HepG2 (cell line): ENCODE results near the gene NSMCE1. TPM values are rescaled to one million over a fixed set of nuclear protein-coding genes. Genes with fewer than 3 reads are reported as not detected.

Experiments
- ATAC-seq: fragments of 200-7000 bp; cut with Tn5 transposase; 3 replicates; pipeline ENCODE4 v1.9.1; 2020; ENCODE audit warnings: mild to moderate bottlenecking, moderate library complexity
- BruUV-seq: library from RNA; stranded (reverse); fragments of 400-500 nt; replicated peaks from 2 replicates; lab custom pipeline; 2021; lab: Mats Ljungman, UMichigan
- CTCF ChIA-PET: fragments of 300-600 bp; formaldehyde crosslinking; extraction: SDS; loops from one replicate; lab custom pipeline; 2021; ENCODE audit warnings: low total read pairs, inconsistent platforms, low intra/inter-chr PET ratio; lab: Yijun Ruan, JAX
- POLR2A ChIA-PET: fragments of 350-600 bp; sonication (Branson Sonifier 250); formaldehyde crosslinking; loops from one replicate; lab custom pipeline; 2020; ENCODE audit warnings: antibody characterized with exemption, inconsistent platforms; lab: Yijun Ruan, JAX
- DNase-seq: peaks from one replicate; pipeline ENCODE4 v3.0.0-alpha.2; 2015; ENCODE audit warnings: low spot score
- FAIRE-seq: peaks from 3 replicates; lab custom pipeline; 2011; peaks lifted over from hg19 to GRCh38; lab: Jason Lieb, UNC
- H2AFZ ChIP-seq: one replicate; pipeline ENCODE4 v1.6.1; 2011; ENCODE audit warnings: low read length, inconsistent platforms
- H3K27ac ChIP-seq: fragments of 300-600 bp; 3 replicates; pipeline ENCODE4 v1.8.0; 2011; ENCODE audit warnings: mixed run types, mild to moderate bottlenecking, mixed read lengths, low read length, inconsistent platforms; ENCODE audit not compliant: insufficient read depth; ENCODE audit errors: extremely low read length
- H3K27me3 ChIP-seq, 2 experiments: fragments of 200-600 bp in 1 of 2; 2 replicates in 1 of 2; 3 replicates in 1 of 2; pipeline versions ENCODE4 v1.6.0 to v1.8.0; 2011; ENCODE audit warnings: low read length in 2 of 2, mild to moderate bottlenecking in 2 of 2, moderate library complexity in 2 of 2, inconsistent platforms in 1 of 2; ENCODE audit not compliant: insufficient read depth in 2 of 2, control insufficient read depth in 1 of 2
- H3K36me3 ChIP-seq, 2 experiments: fragments of 200-600 bp in 1 of 2; replicated peaks in 1 of 2; 2 replicates in 1 of 2; 3 replicates in 1 of 2; pipeline versions ENCODE4 v1.5.1 to v1.8.0; 2011; ENCODE audit warnings: low read length in 2 of 2, inconsistent platforms in 1 of 2; ENCODE audit not compliant: insufficient read depth in 2 of 2, control insufficient read depth in 1 of 2
- H3K4me1 ChIP-seq: 2 replicates; pipeline ENCODE4 v1.5.1; 2012; ENCODE audit warnings: low read length, inconsistent platforms; ENCODE audit not compliant: insufficient read depth
- H3K4me2 ChIP-seq: 2 replicates; pipeline ENCODE4 v1.6.0; 2011; ENCODE audit warnings: low read depth, low read length, inconsistent platforms
- H3K4me3 ChIP-seq, 3 experiments: fragments of 200-600 bp in 1 of 3; sonication (generic), shearing (Covaris generic) in 1 of 3; replicated peaks in 1 of 3; 2 replicates each; pipeline ENCODE4 v1.5.1; 2011 to 2016; ENCODE audit warnings: low read length in 3 of 3, inconsistent platforms in 2 of 3, low read depth in 2 of 3, mild to moderate bottlenecking in 2 of 3, control low read depth in 1 of 3, mixed read lengths in 1 of 3; ENCODE audit not compliant: insufficient read depth in 1 of 3
- H3K79me2 ChIP-seq: one replicate; pipeline ENCODE4 v1.6.1; 2011; ENCODE audit warnings: low read length, inconsistent platforms; ENCODE audit not compliant: insufficient read depth
- H3K9ac ChIP-seq: 2 replicates; pipeline ENCODE4 v1.6.0; 2011; ENCODE audit warnings: mild to moderate bottlenecking, low read depth, low read length, inconsistent platforms; ENCODE audit not compliant: insufficient read depth
- H3K9me3 ChIP-seq: 2 replicates; pipeline ENCODE4 v1.5.1; 2012; ENCODE audit warnings: mild to moderate bottlenecking, low read length
- H4K20me1 ChIP-seq: 2 replicates; pipeline ENCODE4 v1.6.0; 2011; ENCODE audit warnings: inconsistent platforms, mild to moderate bottlenecking, low read length, moderate library complexity; ENCODE audit not compliant: insufficient read depth
- ATF7 ChIP-seq, 2 experiments: fragments of 450-650 bp in 1 of 2; sonication (generic) in 1 of 2; formaldehyde crosslinking in 1 of 2; IDR thresholded peaks; 2 replicates each; pipeline versions ENCODE4 v1.4.0 to v1.6.1; 2016 to 2020; ENCODE audit warnings: antibody characterized with exemption in 1 of 2, mild to moderate bottlenecking in 1 of 2, missing genetic modification reagents in 1 of 2
- EZH2 ChIP-seq: conservative IDR thresholded peaks from 2 replicates; pipeline ENCODE4 v1.6.1; 2012; ENCODE audit warnings: mild to moderate bottlenecking, low read depth, low read length, moderate library complexity
- HNRNPL ChIP-seq: fragments of 200-400 bp; formaldehyde crosslinking; IDR thresholded peaks from 2 replicates; pipeline ENCODE4 v1.6.1; 2017; ENCODE audit warnings: mild to moderate bottlenecking, low read depth, low read length
- POLR2AphosphoS5 ChIP-seq: IDR thresholded peaks from 2 replicates; pipeline ENCODE4 v1.6.1; 2012; ENCODE audit warnings: low read depth, low read length
- SAP130 ChIP-seq: IDR thresholded peaks from 2 replicates; pipeline ENCODE4 v1.6.1; 2016; ENCODE audit warnings: low read depth
- SNAI1 ChIP-seq: sonication (generic); formaldehyde crosslinking; IDR thresholded peaks from 2 replicates; pipeline ENCODE4 v1.5.0; 2020; ENCODE audit warnings: mild to moderate bottlenecking, missing genetic modification reagents, borderline replicate concordance
- TAF1 ChIP-seq: sonication (generic); formaldehyde crosslinking; IDR thresholded peaks from 2 replicates; pipeline ENCODE4 v1.4.0; 2020; ENCODE audit warnings: missing genetic modification reagents
- TOE1 ChIP-seq: sonication (generic); formaldehyde crosslinking; IDR thresholded peaks from 2 replicates; pipeline ENCODE4 v1.4.0; 2020; ENCODE audit warnings: mild to moderate bottlenecking, missing genetic modification reagents
- ZFX ChIP-seq: sonication (generic); formaldehyde crosslinking; IDR thresholded peaks from 2 replicates; pipeline ENCODE4 v1.4.0; 2020; ENCODE audit warnings: mild to moderate bottlenecking, low read depth, missing genetic modification reagents, moderate library complexity
- ZNF207 ChIP-seq: fragments of 450-650 bp; IDR thresholded peaks from 2 replicates; pipeline ENCODE4 v1.6.1; 2016; ENCODE audit warnings: antibody characterized with exemption, borderline replicate concordance
- ZNF282 ChIP-seq: fragments of 450-650 bp; IDR thresholded peaks from 2 replicates; pipeline ENCODE4 v1.6.1; 2018; ENCODE audit not compliant: partially characterized antibody
- ZNF589 ChIP-seq: sonication (generic); formaldehyde crosslinking; conservative IDR thresholded peaks from 2 replicates; pipeline ENCODE4 v1.8.0; 2022; ENCODE audit warnings: mild to moderate bottlenecking, moderate library complexity, missing genetic modification reagents
- WGBS: methylation state at CpG from one replicate; pipeline ENCODE4 v1.1.6; 2017; ENCODE audit warnings: low lambda C conversion rate; 5-methylcytosine and 5-hydroxymethylcytosine counted together
- in situ Hi-C: cut with HindIII; loops from 2 replicates; pipeline ENCODE4 v1.10.0; 2017; ENCODE audit warnings: low pct_unique_long_range_greater_than_20kb; ENCODE audit not compliant: extremely low pct_ligation_motif_present
- intact Hi-C: fragments of 100-400 bp; cut with micrococcal nuclease; formaldehyde crosslinking; loops from one replicate; pipeline ENCODE4 v1.10.0; 2022; ENCODE audit not compliant: unreplicated experiment
- polyA plus RNA-seq, 8 experiments: library from polyadenylated mRNA; depleted of rRNA in 3 of 8; stranded (reverse) in 7 of 8; unstranded in 1 of 8; fragments of >200 nt; fragmentation: Illumina TruSeq in 4 of 8; extraction: Trizol in 4 of 8; gene quantifications; 2 replicates each; pipeline versions ENCODE4 v1.2.1 to v1.2.3, GENCODE V29; 2011 to 2016; ENCODE audit warnings: low read depth in 4 of 8, missing spikeins in 1 of 8, mixed read lengths in 1 of 8; ENCODE audit not compliant: insufficient read depth in 1 of 8
- total RNA-seq, 5 experiments: library from RNA; depleted of rRNA; stranded (reverse); fragments of >200 nt; fragmentation: Illumina TruSeq; extraction: Trizol; gene quantifications; 2 replicates each; pipeline ENCODE4 v1.2.3, GENCODE V29; 2016; ENCODE audit warnings: low read depth in 1 of 5
- TF ChIP-seq, protein P1 (sequence below): sonication (generic); formaldehyde crosslinking; IDR thresholded peaks from 2 replicates; pipeline ENCODE4 v1.4.0; 2020; ENCODE audit warnings: missing genetic modification reagents
- TF ChIP-seq, protein P2 (sequence below): sonication (generic); formaldehyde crosslinking; IDR thresholded peaks from 2 replicates; pipeline ENCODE4 v1.5.0; 2020; ENCODE audit warnings: missing genetic modification reagents
- TF ChIP-seq, protein P3 (sequence below): sonication (generic); formaldehyde crosslinking; IDR thresholded peaks from 2 replicates; pipeline ENCODE4 v1.5.1; 2020; ENCODE audit warnings: missing genetic modification reagents, mild to moderate bottlenecking, borderline replicate concordance

The NSMCE1 gene
- total and polyA plus RNA-seq, 2 of the 13 experiments (the other 11 are each of a cell fraction or from before 2014, with no cell fraction given) = 42.7 to 52.9 TPM

DNA sequence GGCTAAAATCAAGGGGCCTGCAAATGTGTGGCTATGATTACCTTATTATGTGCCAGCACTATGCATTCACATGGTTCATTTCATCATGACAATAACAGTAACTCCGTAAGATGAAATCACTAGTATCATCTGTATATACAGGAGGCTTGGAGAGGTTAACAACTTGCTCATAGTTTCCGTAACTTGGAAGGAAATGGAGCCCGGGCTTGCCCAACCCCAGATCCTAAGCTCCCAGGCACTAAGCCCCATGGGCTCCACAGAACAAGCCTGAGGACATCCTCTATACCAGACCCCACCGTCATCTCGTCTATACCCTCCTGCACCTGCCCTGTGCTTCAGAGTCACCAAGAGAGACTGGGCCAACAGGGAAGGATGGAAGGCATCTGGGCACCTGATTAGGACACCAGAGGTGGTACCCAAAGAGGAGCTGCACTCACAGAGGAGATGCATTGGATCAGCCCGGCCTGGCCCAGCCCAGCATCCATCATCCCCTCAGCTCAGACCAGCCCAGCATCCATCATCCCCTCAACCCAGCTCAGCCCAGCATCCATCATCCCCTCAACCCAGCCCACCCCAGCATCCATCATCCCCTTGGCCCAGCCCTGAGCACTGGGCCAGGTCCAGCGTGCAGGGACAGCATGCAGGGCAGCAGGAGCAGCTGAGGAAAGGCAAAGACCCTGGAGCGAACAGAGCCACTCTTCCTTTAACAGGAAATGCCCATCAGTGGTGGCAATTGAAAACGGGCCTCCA, 28.5 kb downstream of the NSMCE1 start:
- H3K9ac ChIP-seq = no peak overlapping the region
- H3K4me2 ChIP-seq = no peak overlapping the region
- CTCF ChIA-PET = no interaction called here
- DNase-seq (no peak), ATAC-seq (no peak), FAIRE-seq (no peak)
- no peaks in the 10 kb centered on the region for H3K9me3 ChIP-seq
- WGBS = 89% methylated on average over 9 of the region's 9 CpGs
- H3K4me1 ChIP-seq = peaks cover 21% of the 10 kb centered on the region
- no peaks in the 10 kb centered on the region for H4K20me1 ChIP-seq
- POLR2A ChIA-PET = no interaction called here
- BruUV-seq = no TSS peak
- H3K27ac ChIP-seq = no peak overlapping the region
- no peak overlapping the region for H3K4me3 ChIP-seq
- TF ChIP-seq POLR2AphosphoS5 (no peak), ZNF282 (no peak), TOE1 (no peak), ATF7 (IDR thresholded peaks at IDR 0.05) (no peak), ATF7 (CRISPR knock-in tag; IDR thresholded peaks at IDR 0.05) (no peak)
- no peak overlapping the region for H2AFZ ChIP-seq
- intact Hi-C loops (no loop called here), in situ Hi-C loops (no loop called here)
- H3K36me3 ChIP-seq = peaks cover 3 to 11% of the 10 kb centered on the region in 2 experiments
- no peaks in the 10 kb centered on the region for H3K27me3 ChIP-seq
- H3K79me2 ChIP-seq = peaks cover 4% of the 10 kb centered on the region

GRCh38 chr16:27239026-27239425, 29.5 kb downstream of the NSMCE1 start:
- H2AFZ ChIP-seq = no peak overlapping the region
- H3K27ac ChIP-seq = no peak overlapping the region
- H3K36me3 ChIP-seq = peaks cover 3 to 14% of the 10 kb centered on the region in 2 experiments
- H3K4me1 ChIP-seq = peaks cover 18% of the 10 kb centered on the region
- 95% methylated on average over 5 of the region's 5 CpGs for WGBS
- ATAC-seq (no peak), FAIRE-seq (no peak), DNase-seq (no peak)
- H4K20me1 ChIP-seq = no peaks in the 10 kb centered on the region
- peaks cover 4% of the 10 kb centered on the region for H3K79me2 ChIP-seq
- no TSS peak for BruUV-seq
- ChIA-PET POLR2A (interaction anchor here (1.1 kb wide), 1 partner anchor 35 kb away, joined by 3 read pairs; no protein-coding TSS in a partner anchor), CTCF (interaction anchor here (0.9 kb wide), 1 partner anchor 130 kb away, joined by 3 read pairs; no protein-coding TSS in a partner anchor)
- intact Hi-C loops (no loop called here), in situ Hi-C loops (no loop called here)
- H3K27me3 ChIP-seq = no peaks in the 10 kb centered on the region
- H3K9ac ChIP-seq = no peak overlapping the region
- TF ChIP-seq EZH2 (no peak), TAF1 (no peak), ZNF207 (no peak), SAP130 (no peak), HNRNPL (no peak), ZNF282 (no peak), ZFX (CRISPR knock-in tag) (no peak), ZNF589 (no peak), SNAI1 (CRISPR knock-in tag) (no peak)
- TF ChIP-seq, protein P1, sequence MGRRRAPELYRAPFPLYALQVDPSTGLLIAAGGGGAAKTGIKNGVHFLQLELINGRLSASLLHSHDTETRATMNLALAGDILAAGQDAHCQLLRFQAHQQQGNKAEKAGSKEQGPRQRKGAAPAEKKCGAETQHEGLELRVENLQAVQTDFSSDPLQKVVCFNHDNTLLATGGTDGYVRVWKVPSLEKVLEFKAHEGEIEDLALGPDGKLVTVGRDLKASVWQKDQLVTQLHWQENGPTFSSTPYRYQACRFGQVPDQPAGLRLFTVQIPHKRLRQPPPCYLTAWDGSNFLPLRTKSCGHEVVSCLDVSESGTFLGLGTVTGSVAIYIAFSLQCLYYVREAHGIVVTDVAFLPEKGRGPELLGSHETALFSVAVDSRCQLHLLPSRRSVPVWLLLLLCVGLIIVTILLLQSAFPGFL (CRISPR knock-in tag) = no peak
- TF ChIP-seq, protein P2, sequence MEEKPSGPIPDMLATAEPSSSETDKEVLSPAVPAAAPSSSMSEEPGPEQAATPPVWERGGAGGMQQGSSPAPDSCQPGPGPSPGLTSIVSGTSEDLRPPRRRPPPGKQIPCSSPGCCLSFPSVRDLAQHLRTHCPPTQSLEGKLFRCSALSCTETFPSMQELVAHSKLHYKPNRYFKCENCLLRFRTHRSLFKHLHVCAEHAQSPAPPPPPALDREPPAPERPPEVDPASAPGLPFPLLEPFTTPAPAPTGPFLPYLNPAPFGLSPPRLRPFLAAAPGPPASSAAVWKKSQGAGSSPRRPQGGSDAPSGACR (CRISPR knock-in tag) = no peak
- TF ChIP-seq, protein P3, sequence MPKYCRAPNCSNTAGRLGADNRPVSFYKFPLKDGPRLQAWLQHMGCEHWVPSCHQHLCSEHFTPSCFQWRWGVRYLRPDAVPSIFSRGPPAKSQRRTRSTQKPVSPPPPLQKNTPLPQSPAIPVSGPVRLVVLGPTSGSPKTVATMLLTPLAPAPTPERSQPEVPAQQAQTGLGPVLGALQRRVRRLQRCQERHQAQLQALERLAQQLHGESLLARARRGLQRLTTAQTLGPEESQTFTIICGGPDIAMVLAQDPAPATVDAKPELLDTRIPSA (CRISPR knock-in tag) = no peak
- H3K9me3 ChIP-seq = no peaks in the 10 kb centered on the region
- H3K4me2 ChIP-seq = no peak overlapping the region
- no peak overlapping the region for H3K4me3 ChIP-seq
